GM12891 (cell line): Measurements from ENCODE around the gene STEAP2.

Experiments
- POLR2A ChIP-seq: IDR thresholded peaks from 2 replicates; pipeline ENCODE4 v1.6.1; 2011; ENCODE audit warnings: low read depth, low read length, control low read depth
- POLR2AphosphoS5 ChIP-seq: IDR thresholded peaks from 2 replicates; pipeline ENCODE4 v1.6.1; 2011; ENCODE audit warnings: low read depth, low read length, control low read depth
- TAF1 ChIP-seq: IDR thresholded peaks from 2 replicates; pipeline ENCODE4 v1.6.1; 2011; ENCODE audit warnings: low read depth, low read length, control low read depth

DNA sequence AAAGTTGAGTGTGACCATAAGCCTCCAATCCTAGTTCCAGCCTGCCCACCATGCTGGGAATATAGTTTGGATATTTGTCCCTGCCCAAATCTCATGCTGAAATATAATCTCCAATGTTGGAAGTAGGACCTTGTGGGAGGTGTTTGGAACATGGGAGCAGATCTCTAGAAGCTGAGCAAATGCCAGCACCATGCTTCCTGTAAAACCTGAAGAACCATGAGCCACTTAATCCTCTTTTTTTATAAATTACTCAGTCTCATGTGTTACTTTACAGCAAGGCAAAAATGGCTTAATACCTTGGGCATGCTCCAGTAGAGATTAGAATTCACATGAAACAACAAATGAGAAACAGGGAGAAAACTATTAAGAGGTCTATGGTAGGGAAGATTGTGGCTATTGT, 30.1 kb upstream of the STEAP2 start:
- no peak for TF ChIP-seq TAF1
- TF ChIP-seq POLR2A, result no peak
- TF ChIP-seq POLR2AphosphoS5, result no peak
